Right kidney (tissue), 1 donor: ENCODE results near the gene PARD3B.
"Not testable (repeated sequence)": the region's sequence is repeated elsewhere in the genome, so short reads cannot be mapped to it uniquely, and the experiment has no call there.

Source experiments
- DNase-seq: peaks from one replicate; pipeline ENCODE4 v3.0.0-alpha.2; 2016

PARD3B gene

DNA sequence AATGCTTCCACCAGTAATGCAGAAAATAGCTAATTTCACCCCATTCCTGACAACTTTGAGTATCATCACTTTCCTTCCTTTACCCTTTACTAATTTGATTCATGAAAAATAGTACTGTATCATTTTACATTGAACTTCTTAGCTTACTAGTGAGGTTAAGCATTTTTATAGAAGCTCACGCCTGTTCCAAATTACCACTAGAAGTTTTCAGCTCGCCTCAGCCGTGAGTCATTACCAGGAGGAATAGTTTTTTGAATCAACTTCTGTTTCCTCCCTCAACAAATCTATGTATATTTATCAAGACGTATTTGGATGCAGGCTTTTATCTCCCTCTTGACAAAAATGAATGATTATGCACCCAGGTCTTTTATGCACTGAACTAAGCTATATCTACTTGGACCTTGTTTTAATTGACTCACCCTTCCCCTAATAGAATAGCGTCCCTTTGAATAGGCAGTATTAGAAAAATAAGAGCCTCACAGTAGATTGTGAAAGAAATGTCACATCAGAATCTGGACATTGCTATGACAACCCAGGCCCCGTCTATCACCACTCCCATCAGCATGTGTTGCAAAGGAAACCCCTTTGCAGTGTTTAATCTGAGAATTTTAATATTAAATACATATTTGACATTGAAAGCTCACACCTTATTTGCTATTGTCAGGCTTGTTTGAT, 929.6 kb downstream of the PARD3B start:
- no peak for DNase-seq

DNA sequence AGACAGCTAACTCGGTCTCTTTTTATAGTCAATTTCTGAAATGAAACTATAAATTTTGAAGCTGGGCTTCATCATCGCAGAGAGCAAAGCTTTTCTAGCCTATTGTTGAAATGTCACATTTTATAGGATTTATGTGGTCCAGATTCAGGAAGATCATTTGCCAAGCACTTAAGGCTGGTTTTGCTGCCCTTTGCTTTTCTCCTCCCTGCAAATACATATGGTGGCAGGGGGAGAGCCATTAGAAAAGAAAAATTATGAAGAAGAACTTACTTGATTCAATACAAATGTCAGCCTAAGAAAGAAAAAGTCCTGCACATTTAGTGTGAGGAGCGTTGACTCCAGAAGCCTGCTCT, 930.1 kb downstream of the PARD3B start:
- DNase-seq: no peak

DNA sequence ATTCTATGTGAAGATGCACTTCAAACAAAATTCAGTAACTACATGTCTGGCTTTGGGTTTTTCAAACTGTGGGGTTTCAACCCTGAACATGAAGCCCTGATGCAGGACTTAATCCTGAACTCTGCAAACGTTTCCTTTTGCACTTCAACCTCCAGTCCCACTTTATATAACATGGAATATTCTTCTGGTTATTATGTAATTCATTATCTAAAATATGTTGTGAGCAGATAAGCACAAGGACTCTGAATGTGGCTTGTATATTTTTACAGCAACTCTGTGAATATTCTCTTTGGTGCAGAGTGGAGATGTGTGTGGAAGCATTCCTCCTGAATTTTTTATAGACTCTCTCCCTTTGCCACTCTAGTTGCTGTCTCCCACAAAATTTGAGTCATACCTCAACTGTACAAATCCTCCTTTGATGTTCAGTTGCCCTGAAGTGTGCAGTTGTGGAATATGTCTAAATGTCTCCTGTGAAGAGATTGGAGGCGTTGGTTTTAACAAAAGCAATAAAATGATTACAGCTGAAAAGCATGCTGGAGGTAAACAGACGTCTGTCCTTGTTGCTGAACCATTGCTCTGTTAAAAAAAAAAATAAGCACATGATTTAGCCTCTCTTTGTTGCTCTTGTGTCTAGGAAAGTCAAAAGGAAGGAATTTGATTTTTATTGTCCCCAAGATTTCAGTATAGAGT, 931.9 kb downstream of the PARD3B start:
- no peak for DNase-seq

DNA sequence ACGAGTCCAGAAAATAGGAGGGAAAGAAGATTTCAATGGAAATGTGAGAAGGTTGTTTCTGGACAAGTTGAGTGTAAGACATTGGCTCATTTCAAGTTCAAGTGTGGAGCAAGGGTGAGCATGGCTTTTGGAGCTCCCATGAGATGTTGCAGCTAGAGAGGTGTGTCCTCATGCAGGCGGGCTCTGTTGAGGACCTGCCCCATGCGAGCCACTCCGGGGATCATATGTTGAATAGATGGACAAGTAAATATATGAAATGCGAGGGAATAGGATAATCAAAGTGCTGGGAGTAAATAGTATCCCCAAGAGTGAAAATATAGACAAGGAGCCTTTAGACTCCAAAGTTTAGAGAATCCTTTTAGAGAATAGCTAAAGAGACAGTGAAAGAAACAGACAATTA, 936.6 kb downstream of the PARD3B start:
- DNase-seq: no peak

DNA sequence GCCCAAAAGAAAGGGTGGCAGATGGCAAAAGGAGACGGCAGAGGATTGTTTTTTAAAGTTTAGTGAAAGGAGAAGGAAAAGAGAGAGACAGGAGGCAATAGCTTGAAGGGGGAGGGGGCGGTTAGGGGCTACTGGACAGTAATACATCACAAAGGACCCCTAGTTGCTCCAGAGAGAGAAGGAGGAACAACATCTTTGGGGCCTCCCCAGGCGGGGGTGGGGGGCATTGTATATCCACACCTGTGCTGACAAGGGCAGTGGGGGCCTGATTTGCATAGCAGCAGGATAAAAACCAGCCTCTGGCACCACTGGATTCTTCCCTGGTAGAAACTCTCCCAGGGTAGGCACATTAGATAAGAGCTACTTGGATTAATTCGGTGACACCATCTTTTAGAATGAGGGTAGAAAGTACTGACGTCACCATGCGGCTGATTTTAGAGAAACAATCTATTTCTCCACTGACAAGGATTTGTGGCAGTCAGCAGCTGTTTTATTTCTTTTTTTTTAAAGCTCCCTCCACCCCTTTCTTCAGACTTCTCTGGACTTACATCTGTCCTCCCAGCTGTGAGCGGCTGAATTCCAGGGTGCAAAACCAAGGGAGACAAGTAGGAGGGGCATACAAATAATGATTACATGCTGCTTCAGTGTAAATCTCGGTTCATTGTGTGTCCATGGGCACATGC, 937.3 kb downstream of the PARD3B start:
- peak; percentile 7 for DNase-seq

DNA sequence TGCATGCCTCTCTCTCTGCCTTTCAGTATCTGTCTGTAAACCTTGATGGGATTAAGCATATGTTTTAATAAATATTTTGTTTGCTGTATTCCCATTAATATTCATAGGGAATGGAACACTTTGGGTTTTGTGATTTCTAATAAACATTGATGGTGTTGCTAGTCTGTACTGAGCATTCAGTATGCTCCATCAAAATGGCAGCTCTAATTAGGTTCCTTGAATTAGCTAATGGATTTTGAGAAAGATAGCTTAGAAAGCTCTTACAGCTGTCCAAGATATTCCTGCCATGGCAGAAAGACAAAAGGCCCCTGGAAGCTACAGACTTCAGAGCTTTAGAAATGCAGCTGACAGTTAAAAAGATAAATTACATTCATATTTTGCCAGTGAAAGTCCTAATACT, 937.8 kb downstream of the PARD3B start:
- DNase-seq: no peak

DNA sequence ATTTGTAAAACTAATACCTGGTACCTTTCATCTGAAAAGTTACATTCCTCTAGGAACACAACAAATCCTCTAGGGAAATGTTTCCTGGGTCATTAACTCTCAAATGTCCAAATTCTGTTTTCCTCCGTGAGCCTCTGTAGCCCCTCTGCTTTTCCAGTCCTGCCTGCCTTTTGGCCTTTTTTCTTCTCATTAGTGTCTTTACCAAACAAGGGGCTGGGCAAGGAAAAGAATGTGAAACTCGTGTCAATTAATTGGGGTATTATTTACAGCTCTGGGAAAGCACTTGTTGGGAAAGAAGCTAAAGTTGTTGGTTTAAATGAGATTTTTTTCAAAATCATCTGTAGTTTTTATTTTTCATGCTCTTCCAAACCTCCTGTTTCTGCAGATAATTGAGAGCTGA, 938.9 kb downstream of the PARD3B start:
- DNase-seq: no peak

DNA sequence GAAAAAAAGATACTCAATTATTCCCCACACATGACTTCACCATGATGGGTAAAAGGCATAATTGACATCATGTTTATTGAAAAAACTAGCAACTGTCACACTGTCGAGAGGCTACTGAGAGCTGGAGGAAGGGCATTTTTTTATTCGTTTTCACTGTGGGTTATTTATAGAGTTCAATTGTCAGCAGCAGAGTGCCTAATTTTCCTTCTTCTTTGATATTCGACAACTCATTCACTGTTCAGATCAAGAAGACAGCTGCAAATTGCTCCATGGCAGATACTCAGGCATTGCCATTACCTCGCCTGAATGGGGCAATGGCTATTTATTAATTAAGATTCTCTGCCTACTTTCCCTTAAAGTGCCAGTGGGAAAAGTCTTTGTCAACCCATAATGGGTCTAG, 939.5 kb downstream of the PARD3B start:
- no peak for DNase-seq

DNA sequence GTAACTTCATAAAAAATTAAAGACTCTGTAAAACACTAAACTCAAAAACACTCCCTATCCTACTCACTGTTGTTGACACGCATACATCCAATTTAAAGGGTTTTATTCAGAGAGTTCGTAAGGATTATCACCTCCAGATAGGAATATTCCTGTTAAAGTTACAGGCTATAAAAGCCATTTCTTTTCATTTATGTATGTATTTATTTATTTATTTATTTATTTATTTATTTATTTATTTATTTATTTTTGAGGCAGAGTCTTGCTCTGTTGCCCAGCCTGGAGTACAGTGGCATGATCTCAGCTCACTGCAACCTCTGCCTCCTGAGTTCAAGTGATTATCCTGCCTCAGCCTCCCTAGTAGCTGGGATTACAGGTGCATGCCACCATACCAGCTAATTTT, 948.3 kb downstream of the PARD3B start:
- not testable (repeated sequence) for DNase-seq

DNA sequence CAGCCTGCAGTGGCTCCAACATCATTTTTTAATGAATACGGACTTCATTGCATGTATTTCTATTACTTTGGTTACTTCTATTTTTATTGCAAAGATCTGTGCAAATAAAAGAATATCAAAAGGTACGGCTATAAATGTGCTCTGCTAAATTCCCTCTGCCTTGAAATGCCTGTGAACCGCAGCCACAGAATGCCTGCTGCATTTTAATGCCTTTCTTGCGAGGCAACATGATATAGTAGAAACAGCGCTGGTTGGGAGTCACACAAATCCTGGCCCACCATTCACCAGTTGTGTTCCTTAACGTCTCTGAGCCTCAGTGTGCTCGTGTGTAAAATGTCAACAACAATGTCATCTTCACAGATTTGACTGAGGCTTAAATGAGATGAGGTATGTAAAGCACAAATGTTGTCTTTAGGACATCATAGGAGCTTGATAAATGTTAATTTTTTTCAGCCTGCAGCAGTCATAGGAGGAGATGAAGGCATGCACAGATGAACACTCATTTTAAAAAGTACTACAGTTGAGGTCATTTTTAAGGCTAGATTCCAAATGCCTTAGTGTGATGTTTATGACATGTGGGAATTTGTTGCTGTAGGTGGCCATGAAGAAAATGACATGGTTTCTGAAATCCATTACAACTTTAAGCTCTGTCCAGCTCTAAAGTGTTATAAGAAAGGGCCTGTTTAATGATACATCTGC, 949.4 kb downstream of the PARD3B start:
- DNase-seq: no peak

DNA sequence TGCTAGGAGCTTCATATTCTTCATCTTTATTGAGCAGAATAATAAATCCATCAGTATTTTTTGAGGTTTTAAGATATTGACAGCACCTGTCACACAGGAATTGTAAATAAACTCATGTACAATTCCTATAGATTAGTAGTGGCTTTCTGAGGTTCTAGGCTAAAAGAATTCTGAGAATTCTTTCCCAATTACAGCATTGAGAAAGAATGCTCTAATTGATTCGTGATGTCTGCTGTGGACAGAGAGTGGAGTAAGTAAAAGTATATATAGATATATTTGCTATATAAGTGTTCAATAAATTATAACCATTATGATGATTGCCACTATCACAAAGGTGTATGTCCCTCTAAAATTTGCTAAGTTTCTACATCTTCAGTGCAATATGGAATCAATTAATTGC, 950.5 kb downstream of the PARD3B start:
- DNase-seq: no peak

DNA sequence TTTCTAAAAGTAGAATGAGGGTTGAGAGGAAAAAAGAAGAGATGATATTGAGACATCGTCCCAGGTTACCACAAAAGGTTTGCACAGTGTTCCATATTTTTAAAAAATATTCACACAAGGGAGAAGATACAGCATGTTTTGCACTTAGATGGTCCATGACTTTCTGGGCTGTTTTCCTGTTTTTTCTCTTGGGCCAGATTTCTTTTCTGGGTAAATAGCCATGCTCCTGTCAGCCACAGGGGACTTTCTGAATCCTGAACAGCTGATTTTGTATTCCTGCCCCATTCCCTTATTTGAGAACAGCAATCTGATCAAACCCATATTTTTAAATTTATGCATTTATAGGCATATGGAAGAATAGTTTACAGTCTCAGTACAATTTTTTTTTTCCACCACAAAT, 951.1 kb downstream of the PARD3B start:
- no peak for DNase-seq

DNA sequence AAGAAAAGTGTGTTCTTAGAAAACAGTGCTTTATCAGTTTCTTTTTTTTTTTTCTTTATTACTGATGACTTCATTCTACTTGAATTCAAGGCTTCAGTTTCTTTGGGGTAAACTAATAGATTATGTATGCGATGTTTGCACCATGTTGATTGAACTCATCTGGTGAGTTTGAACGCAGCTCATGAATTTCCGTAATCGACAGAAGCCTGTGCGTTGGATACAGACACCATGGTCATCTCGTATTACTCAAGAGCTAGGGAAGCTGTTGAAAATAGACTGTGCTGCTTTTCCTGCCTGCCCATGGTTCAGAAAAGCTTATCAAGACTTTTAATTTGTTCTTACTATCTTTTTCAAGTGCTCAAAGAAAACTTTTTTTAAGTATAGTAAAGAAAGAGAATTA, 951.5 kb downstream of the PARD3B start:
- no peak for DNase-seq

DNA sequence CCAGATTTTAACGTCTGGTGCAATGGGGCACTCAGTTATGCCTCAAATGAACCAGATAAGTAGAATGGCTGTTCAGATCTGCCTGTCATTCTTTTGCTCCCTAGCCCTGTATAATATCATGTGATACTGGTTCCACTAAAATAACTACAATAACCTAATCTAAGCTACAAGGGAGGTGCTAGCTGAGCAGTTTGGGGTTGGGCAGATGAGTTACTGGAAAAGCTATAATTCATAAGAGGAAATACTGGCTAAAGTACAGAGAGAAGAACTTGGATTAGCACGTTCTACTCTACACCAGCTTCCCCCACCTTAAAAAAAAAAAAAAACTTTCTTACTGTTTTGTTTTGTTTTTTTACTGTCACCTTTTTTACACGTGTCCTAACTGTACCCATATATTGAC, 953.7 kb downstream of the PARD3B start:
- no peak for DNase-seq

DNA sequence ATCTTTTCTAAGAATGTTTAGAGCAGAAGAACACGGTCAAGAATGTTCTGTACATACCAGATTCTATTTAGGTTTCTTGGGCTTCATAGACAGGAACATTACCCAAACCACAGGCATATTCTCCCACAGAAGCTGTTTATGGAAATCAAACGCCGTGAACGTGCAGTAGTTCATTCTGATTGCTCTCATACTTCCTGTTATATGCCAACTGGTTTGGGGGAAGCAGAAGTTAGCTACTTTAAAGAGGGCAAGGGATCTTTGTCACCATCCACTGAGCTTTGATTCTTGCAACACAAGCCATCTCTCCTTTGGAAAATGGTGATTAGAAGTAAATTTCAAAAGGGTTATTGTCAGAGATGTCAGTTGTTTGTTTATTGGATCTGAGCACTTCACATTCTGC, 954.8 kb downstream of the PARD3B start:
- no peak for DNase-seq

DNA sequence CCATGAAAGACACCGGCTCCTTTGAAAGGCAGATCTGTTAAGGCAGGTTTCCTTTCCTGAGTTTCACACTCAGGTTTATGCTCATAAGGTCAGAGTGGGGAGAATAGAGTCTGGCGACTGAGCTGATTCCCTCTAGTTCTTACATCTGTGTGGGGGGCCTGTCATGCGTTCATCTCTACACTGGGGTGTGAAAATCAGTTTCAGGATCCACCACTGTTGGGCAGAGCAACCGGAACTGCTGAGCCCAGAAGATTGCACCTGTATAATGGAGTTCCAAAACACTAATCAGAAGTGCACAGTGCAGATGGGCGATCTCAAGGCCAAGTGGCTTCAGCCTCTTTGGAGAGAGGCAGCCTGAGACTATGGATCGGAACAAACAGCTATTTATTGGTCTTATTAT, 955.7 kb downstream of the PARD3B start:
- DNase-seq: no peak

DNA sequence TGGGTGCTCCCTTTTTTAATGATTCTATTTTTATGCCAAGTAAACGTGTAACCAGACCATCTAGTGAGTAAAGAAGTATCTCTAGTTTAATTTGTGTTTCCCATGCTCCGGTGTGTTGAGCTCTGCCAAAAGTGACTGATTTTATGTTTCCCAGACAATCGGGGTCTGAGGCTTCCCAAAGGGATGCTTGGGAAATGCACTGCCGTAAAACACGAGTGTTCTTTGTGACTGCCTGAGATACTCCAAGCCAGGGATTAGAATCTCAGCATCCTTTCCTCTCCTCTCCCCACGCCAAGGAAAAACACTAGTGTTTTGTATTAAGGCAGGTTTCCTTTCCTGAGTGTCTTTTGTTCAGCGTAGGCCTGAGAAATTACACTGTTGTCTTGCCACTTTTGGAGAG, 956.6 kb downstream of the PARD3B start:
- DNase-seq: no peak

DNA sequence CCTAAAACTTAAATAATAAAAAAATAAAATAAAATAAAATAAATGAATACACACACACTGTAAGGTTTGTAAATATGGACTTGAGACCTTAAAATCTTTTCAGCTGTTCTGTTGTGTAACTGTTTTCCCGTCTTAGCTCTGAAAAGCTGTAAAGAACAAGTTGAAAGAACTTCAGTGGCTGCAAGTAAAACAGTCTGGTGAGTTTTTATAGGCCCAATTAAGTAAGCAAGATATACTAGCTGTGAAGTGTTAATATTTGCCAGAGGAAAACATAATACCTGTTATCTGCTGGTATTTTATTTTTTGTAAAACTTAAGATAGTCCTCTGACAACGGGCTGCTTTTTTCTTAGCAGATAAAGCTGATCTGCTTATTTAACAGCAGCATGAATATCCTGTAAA, 960.1 kb downstream of the PARD3B start:
- DNase-seq: no peak

DNA sequence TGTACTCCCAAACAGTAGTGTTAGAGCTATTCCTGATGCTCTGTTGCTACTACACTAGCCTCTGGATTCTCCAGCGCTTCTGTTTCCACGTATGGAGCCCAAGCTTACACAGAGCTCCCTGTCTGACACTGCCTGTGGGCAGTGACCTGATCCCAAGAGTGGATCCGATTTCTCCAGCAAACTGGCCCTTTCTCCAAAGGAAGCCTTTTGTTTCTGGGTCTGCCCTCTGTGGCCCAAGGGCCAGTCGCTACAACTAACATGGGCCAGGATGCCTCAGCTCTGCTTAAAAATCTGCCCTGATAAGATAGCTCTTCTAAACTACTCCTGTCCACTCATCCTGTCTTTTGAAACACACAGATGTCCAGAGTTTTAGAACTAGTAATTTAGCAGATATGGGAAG, 964.4 kb downstream of the PARD3B start:
- no peak for DNase-seq

DNA sequence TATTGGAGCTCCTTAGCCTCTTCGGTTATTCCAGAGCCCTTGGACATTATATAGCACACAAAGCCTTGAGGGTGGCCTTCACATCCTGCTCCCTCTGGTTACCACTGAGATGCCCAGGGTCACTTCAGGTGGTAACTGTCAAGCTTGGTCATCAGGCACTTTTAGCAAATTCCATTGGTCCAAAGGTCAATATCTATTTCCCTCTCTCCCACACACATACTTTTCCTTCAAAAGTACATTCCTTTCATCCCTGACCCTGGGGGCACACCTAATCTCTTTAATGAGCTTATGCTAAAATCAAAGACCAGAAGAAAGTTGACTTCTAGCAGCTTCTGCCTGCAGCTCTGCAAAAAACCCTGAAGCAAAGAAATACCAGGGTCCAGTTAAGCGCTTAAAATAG, 965.1 kb downstream of the PARD3B start:
- DNase-seq: no peak

DNA sequence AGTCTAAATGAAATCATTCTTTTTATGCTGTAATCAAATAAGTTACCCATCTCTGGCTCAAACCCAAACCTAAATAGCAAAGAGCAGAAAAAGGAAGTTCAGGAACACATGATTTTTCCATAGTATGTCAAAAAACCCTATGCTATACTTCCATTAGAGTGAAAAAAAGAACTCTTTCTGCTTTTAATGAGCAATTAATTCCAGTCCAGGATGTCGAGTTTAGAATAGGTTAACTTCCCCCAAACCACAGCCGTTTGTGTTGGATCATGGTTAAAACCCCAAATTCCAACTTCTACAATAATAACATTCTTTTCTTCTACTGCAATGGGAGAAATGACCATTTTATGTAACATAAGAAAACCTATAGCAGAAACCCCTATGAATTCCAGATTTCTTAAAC, 965.9 kb downstream of the PARD3B start:
- no peak for DNase-seq

DNA sequence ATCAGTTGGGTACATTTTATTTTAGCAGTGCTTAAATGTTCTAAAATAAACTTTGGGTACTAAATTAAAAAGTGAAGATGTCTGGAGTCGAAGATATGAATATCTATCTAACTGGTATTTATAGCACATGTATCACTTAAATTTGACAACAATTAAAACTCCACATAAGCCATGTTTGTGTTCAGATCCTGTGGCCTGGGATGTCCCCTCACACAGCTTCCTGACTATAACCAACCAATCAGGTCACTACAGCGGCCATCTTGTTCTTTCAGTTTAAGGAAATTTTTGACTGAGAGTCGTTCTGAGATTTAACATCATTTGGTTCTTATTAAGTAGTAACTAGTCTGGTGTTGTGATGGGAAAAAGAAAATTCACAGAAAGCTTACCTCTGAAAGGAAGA, 966.4 kb downstream of the PARD3B start:
- no peak for DNase-seq

DNA sequence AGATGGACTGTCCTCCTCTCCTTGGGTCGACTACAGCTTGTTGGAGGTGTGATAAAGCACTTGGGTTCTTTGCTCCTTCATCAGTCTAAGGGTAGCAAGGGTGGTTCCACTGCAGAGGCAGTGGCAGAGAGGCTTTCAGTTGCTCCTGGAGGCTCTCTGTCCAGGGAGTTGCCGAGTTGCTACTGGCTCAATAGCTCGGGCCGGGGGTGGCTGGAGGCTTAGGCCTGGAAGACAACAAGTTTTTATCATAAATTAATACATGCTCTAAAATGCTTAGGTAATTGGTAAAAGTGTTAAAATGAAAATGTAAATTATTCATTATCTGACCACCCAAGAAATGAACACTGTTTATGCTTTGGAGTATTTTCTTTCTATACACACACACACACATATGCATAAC, 975.0 kb downstream of the PARD3B start:
- DNase-seq: no peak
